Astrocyte of the cerebellum (primary cell): ENCODE data around the gene CSF3.

Source experiments
- DNase-seq: peaks from one replicate; pipeline ENCODE4 v3.0.0-alpha.2; 2011; ENCODE audit warnings: low read depth
- H3K4me3 ChIP-seq: 2 replicates; pipeline ENCODE4 v1.5.1; 2011; ENCODE audit warnings: mild to moderate bottlenecking, low read depth, low read length, moderate library complexity
- in situ Hi-C: cut with HindIII; loops from 2 replicates; pipeline ENCODE4 v1.10.0; 2017; ENCODE audit warnings: low sequenced_read_pairs
- TF ChIP-seq, protein P1 (sequence below): IDR thresholded peaks from 2 replicates; pipeline ENCODE4 v1.5.1; 2012; ENCODE audit warnings: low read length, low read depth, moderate library complexity, mild to moderate bottlenecking; ENCODE audit errors: missing control alignments

The CSF3 gene

DNA sequence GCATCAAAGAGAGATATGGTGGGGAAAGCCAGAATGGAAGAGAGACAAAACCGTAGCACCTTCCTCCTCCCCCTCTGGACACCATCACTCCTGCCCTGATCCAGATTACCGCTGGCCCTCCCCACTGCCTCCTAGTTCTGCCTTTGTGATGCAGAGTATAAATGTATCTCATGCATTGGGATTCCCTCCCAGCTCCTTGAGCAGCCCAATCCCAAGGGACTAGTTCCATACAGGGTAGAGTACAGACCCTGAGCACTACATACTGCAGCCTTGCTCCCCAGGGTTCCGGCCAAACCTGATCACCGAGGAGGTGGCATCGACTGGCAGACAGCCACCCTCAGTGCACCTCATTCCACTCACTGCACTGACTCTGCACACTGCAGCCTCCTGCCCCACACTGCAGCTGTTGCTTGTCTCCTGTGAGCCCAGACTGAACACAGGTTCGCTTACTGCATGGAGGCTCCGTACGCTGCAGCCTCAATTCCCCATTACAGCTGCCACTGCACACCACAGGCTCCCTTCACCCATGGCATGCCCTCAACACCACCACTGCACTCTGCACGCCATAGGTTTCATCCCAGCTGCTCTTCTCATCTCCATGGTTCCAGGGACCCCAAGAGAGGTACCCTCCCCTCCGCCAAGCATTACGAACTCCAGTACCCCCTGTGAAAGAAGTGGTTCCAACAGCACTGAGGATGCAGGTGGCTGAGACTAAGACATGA, 45.8 kb downstream of the CSF3 start:
- in situ Hi-C loops = no loop called here
- no peak overlapping the region for H3K4me3 ChIP-seq
- TF ChIP-seq, protein P1, sequence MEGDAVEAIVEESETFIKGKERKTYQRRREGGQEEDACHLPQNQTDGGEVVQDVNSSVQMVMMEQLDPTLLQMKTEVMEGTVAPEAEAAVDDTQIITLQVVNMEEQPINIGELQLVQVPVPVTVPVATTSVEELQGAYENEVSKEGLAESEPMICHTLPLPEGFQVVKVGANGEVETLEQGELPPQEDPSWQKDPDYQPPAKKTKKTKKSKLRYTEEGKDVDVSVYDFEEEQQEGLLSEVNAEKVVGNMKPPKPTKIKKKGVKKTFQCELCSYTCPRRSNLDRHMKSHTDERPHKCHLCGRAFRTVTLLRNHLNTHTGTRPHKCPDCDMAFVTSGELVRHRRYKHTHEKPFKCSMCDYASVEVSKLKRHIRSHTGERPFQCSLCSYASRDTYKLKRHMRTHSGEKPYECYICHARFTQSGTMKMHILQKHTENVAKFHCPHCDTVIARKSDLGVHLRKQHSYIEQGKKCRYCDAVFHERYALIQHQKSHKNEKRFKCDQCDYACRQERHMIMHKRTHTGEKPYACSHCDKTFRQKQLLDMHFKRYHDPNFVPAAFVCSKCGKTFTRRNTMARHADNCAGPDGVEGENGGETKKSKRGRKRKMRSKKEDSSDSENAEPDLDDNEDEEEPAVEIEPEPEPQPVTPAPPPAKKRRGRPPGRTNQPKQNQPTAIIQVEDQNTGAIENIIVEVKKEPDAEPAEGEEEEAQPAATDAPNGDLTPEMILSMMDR = no peak
- no peak for DNase-seq

DNA sequence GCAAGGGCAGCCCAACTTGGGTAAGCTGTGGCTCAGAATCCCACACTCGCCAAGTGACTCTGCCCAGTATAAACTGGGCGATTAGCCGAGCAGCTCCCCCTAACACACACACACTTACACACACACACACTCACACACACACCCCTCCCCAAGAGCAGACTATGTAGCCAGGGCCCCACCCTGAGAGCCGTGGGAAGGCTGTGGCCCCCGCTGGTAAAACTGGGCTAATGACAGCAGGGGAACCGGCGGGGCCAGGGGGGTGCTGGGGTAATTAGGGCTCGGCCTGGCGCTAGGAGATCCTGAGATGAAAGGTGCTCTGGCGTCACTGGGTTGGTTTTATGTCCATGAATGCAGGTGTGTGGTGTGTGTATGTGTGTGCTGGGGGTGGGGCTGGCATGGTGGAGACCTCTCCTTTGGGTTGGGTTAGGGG, 46.4 kb downstream of the CSF3 start:
- H3K4me3 ChIP-seq = no peak overlapping the region
- in situ Hi-C loops = no loop called here
- TF ChIP-seq, protein P1 = no peak
- no peak for DNase-seq

DNA sequence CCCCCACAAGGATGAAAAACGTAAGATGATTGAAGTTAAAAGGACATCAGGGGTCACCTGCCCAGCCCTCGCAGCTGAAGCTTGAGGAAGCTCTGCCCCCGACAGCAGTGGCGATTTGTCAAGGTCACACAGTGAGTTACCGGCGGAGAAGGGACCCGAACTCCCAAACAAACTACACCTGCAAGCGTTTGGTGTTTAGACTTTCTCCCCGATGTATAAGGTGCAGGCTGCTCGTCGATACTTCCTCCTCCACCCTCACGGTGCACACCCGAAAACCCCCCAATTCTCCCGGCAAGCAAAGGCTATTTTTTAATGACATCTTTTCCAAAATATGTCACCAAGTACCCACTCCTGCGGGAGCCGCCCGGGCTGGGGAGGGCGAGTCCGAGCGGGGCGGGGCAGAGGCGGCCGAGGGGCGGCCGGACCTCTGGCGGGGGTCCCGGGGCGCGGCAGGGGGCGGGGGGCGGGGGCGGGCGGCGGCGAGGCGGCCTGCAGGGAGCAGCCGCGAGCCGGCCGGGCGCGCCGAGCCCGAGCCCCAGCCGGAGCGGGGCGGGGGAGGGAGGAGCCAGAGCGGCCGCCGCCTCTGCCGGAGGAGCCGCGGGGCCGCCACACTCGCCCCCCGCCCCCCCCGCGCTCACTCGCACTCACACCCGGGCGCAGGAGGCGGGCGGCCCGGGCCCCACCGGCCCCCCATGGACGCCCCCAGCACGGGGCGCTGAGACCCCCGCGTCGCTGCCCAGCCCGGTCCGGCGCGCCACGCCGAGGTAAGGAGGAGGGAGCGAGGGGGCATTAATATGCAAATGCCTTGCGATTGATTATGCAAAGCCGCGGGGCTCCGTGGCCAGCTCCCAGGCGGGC, 47.3 kb downstream of the CSF3 start, which contains the start of gene THRA:
Gene THRA, plus strand, starts transcription at position 637 of the 858 bp plus-strand sequence. CDS start 11,524 bp downstream, outside the sequence.
- in situ Hi-C loops = no loop called here
- peak within 1 kb of the TSS; percentile 94 for H3K4me3 ChIP-seq
- DNase-seq = no peak
- TF ChIP-seq, protein P1 = no peak

DNA sequence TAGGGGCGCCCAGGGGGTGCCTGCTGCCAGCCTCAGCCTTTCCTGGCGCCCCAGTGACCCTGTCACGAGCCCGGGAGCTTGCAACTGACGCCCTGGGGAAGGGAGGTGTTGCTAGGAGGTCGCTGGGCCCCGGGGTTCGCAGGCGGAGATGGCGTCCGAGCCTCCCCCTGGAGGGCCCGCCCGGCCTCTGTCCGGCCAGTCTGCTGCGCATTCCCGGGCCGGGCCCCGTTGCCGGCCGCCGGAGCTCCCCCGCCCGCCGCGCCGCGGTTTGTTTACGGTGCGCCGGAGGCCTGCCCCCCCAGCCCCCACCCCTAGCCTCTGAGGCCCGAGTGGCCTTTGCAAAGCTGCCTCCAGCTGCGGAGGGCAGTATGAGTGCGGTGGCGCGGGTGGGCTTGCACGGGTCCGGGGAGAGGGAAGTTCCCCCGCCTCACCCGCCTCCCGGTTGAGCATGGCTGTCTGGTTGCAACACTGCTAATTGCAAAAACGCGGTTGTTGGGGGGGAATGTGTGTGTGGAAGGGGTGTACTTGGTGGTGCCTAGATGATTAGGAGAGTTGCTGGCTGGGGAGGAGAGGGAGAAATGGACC, 48.0 kb downstream of the CSF3 start:
- H3K4me3 ChIP-seq = peak overlapping the region; percentile 94
- TF ChIP-seq, protein P1 = no peak
- in situ Hi-C loops = no loop called here
- no peak for DNase-seq

DNA sequence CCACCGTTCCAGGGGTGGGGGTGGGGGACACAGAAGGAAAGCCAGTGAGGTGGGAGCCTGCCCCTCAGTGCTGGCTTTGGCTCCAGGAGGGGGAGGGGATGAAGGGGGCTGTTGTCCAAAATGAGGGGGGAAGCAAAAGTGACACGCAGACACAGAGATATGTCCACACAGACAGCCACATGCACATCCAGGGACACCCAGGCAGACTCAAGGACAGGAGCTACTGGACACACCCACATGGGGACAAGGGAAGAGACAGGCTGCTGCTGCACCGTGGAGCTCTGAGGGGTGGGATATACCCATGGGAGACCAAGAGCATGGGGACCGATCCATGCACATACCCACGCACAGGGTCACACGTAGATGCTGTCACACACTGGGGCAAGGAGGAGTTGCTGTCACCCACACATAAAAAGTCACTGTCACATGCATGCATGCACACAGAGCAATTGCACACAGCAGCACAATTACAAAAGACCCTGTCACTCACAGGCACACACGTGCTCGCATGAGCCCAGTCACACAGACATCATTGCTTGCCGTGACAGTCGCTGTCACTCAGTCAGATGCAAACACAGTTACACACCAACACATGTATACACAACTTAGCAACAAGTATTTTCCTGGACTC, 48.8 kb downstream of the CSF3 start:
- TF ChIP-seq, protein P1 = no peak
- DNase-seq = no peak
- H3K4me3 ChIP-seq = peak overlapping the region; percentile 94
- in situ Hi-C loops = no loop called here
